Kidney epithelial cell (primary cell): ENCODE measurements around the gene TMEM119. TPM values are rescaled to one million over a fixed set of nuclear protein-coding genes. Genes with fewer than 3 reads are reported as not detected.

Experiments used
- DNase-seq: peaks from one replicate; pipeline ENCODE4 v3.0.0-alpha.2; 2010; ENCODE audit warnings: low read depth
- H3K27me3 ChIP-seq: 2 replicates; pipeline ENCODE4 v1.6.0; 2011; ENCODE audit warnings: low read length; ENCODE audit not compliant: control insufficient read depth, insufficient read depth
- H3K36me3 ChIP-seq: 2 replicates; pipeline ENCODE4 v1.5.1; 2011; ENCODE audit warnings: low read length; ENCODE audit not compliant: control insufficient read depth, insufficient read depth
- H3K4me3 ChIP-seq: 2 replicates; pipeline ENCODE4 v1.5.1; 2011; ENCODE audit warnings: low read depth, mild to moderate bottlenecking, control low read depth, low read length
- CTCF ChIP-seq: IDR thresholded peaks from 2 replicates; pipeline ENCODE4 v1.5.1; 2011; ENCODE audit warnings: mild to moderate bottlenecking, moderate library complexity, low read length, control low read depth, inconsistent platforms; ENCODE audit not compliant: insufficient read depth, poor library complexity, severe bottlenecking
- total RNA-seq: library from RNA; depleted of rRNA; stranded (reverse); fragments of >200 nt; gene quantifications from 2 replicates; pipeline ENCODE4 v1.2.3, GENCODE V29; 2015

Gene TMEM119
- total RNA-seq, 1 donor from 2014 or later = not detected

- no peaks in the 10 kb centered on the region for H3K27me3 ChIP-seq
- no peak overlapping the region for H3K4me3 ChIP-seq
- H3K36me3 ChIP-seq = no peaks in the 10 kb centered on the region
- DNase-seq = no peak
- no peak for TF ChIP-seq CTCF
Measured at GRCh38 chr12:108605690-108606406, 8.0 kb upstream of the TMEM119 start.

- H3K36me3 ChIP-seq = no peaks in the 10 kb centered on the region
- no peaks in the 10 kb centered on the region for H3K27me3 ChIP-seq
- peak; percentile 55 for DNase-seq
- no peak for TF ChIP-seq CTCF
- H3K4me3 ChIP-seq = no peak overlapping the region
Measured at GRCh38 chr12:108605000-108605689, 7.3 kb upstream of the TMEM119 start.

GRCh38 chr12:108604208-108604941 is 6.5 kb upstream of the TMEM119 start:
- DNase-seq = no peak
- Histone ChIP-seq H3K36me3 (no peaks in the 10 kb centered on the region), H3K27me3 (no peaks in the 10 kb centered on the region), H3K4me3 (no peak overlapping the region)
- TF ChIP-seq CTCF = no peak

GRCh38 chr12:108603743-108604142 is 5.9 kb upstream of the TMEM119 start:
- Histone ChIP-seq H3K4me3 (no peak overlapping the region), H3K27me3 (no peaks in the 10 kb centered on the region), H3K36me3 (no peaks in the 10 kb centered on the region)
- DNase-seq = no peak
- no peak for TF ChIP-seq CTCF

GRCh38 chr12:108602976-108603704 is 5.3 kb upstream of the TMEM119 start:
- Histone ChIP-seq H3K36me3 (no peaks in the 10 kb centered on the region), H3K4me3 (no peak overlapping the region), H3K27me3 (peaks cover 1% of the 10 kb centered on the region)
- DNase-seq = no peak
- no peak for TF ChIP-seq CTCF
